HepG2 (cell line): ENCODE data around the gene ZNF860. TPM values are rescaled to one million over a fixed set of nuclear protein-coding genes. Genes with fewer than 3 reads are reported as not detected.

Experiments used
- EEA1 ChIP-seq: sonication (generic); formaldehyde crosslinking; IDR thresholded peaks from 2 replicates; pipeline ENCODE4 v1.5.1; 2020; ENCODE audit warnings: mild to moderate bottlenecking, missing genetic modification reagents, borderline replicate concordance
- JUNB ChIP-seq: sonication (generic); formaldehyde crosslinking; IDR thresholded peaks from 2 replicates; pipeline ENCODE4 v1.8.0; 2022; ENCODE audit warnings: missing genetic modification reagents, mild to moderate bottlenecking, borderline replicate concordance
- PHB2 ChIP-seq: fragments of 450-650 bp; IDR thresholded peaks from 2 replicates; pipeline ENCODE4 v1.6.1; 2018; ENCODE audit not compliant: partially characterized antibody
- SNRNP70 ChIP-seq: fragments of 200-400 bp; formaldehyde crosslinking; IDR thresholded peaks from 2 replicates; pipeline ENCODE4 v1.6.1; 2017; ENCODE audit warnings: mild to moderate bottlenecking, low read depth, low read length, moderate library complexity
- TCF7 ChIP-seq: sonication (generic); IDR thresholded peaks from 2 replicates; pipeline ENCODE4 v1.6.1; 2016; ENCODE audit warnings: antibody characterized with exemption, low read depth
- TOE1 ChIP-seq: sonication (generic); formaldehyde crosslinking; IDR thresholded peaks from 2 replicates; pipeline ENCODE4 v1.4.0; 2020; ENCODE audit warnings: mild to moderate bottlenecking, missing genetic modification reagents
- ZNF18 ChIP-seq: sonication (generic); formaldehyde crosslinking; IDR thresholded peaks from 2 replicates; pipeline ENCODE4 v1.8.0; 2022; ENCODE audit warnings: mild to moderate bottlenecking, missing genetic modification reagents; ENCODE audit not compliant: insufficient replicate concordance
- ZNF576 ChIP-seq: sonication (generic); formaldehyde crosslinking; IDR thresholded peaks from 2 replicates; pipeline ENCODE4 v1.4.0; 2020; ENCODE audit warnings: mild to moderate bottlenecking, missing genetic modification reagents
- ZNF609 ChIP-seq: sonication (generic); formaldehyde crosslinking; IDR thresholded peaks from 2 replicates; pipeline ENCODE4 v1.4.0; 2020; ENCODE audit warnings: mild to moderate bottlenecking, missing genetic modification reagents, borderline replicate concordance
- ZNF704 ChIP-seq: sonication (generic); formaldehyde crosslinking; IDR thresholded peaks from 2 replicates; pipeline ENCODE4 v1.8.1; 2023; ENCODE audit warnings: mild to moderate bottlenecking, inconsistent platforms, moderate library complexity, missing genetic modification reagents, borderline replicate concordance
- ZNF709 ChIP-seq: sonication (generic); formaldehyde crosslinking; IDR thresholded peaks from 2 replicates; pipeline ENCODE4 v1.5.0; 2020; ENCODE audit warnings: mild to moderate bottlenecking, missing genetic modification reagents
- ZNF720 ChIP-seq: sonication (generic); formaldehyde crosslinking; IDR thresholded peaks from 2 replicates; pipeline ENCODE4 v1.4.0; 2020; ENCODE audit warnings: missing genetic modification reagents
- ZNF749 ChIP-seq: sonication (generic); formaldehyde crosslinking; IDR thresholded peaks from 2 replicates; pipeline ENCODE4 v1.8.0; 2022; ENCODE audit warnings: mild to moderate bottlenecking, missing genetic modification reagents, moderate library complexity, borderline replicate concordance
- ZNF784 ChIP-seq: sonication (generic); formaldehyde crosslinking; IDR thresholded peaks from 2 replicates; pipeline ENCODE4 v1.5.1; 2020; ENCODE audit warnings: missing genetic modification reagents, mild to moderate bottlenecking, borderline replicate concordance
- ZNF792 ChIP-seq: IDR thresholded peaks from 2 replicates; pipeline ENCODE4 v1.6.1; 2016
- ZNF879 ChIP-seq: sonication (generic); formaldehyde crosslinking; IDR thresholded peaks from 2 replicates; pipeline ENCODE4 v1.8.1; 2023; ENCODE audit warnings: missing genetic modification reagents
- ZUFSP ChIP-seq: sonication (generic); formaldehyde crosslinking; IDR thresholded peaks from 2 replicates; pipeline ENCODE4 v1.9.0; 2021; ENCODE audit warnings: missing genetic modification reagents, mild to moderate bottlenecking, borderline replicate concordance
- polyA plus RNA-seq, 8 experiments: library from polyadenylated mRNA; depleted of rRNA in 3 of 8; stranded (reverse) in 7 of 8; unstranded in 1 of 8; fragments of >200 nt; fragmentation: Illumina TruSeq in 4 of 8; extraction: Trizol in 4 of 8; gene quantifications; 2 replicates each; pipeline versions ENCODE4 v1.2.1 to v1.2.3, GENCODE V29; 2011 to 2016; ENCODE audit warnings: low read depth in 4 of 8, missing spikeins in 1 of 8, mixed read lengths in 1 of 8; ENCODE audit not compliant: insufficient read depth in 1 of 8
- total RNA-seq, 5 experiments: library from RNA; depleted of rRNA; stranded (reverse); fragments of >200 nt; fragmentation: Illumina TruSeq; extraction: Trizol; gene quantifications; 2 replicates each; pipeline ENCODE4 v1.2.3, GENCODE V29; 2016; ENCODE audit warnings: low read depth in 1 of 5

ZNF860 gene
- total and polyA plus RNA-seq, 2 of the 13 experiments (the other 11 are each of a cell fraction or from before 2014, with no cell fraction given) = 0.55 to 0.73 TPM

- TF ChIP-seq TOE1 (no peak), TCF7 (no peak), ZNF709 (CRISPR knock-in tag) (peak; percentile 49; the same call in 1 of the 2 replicates), ZUFSP (CRISPR knock-in tag) (no peak), ZNF576 (CRISPR knock-in tag) (no peak), JUNB (CRISPR knock-in tag) (no peak), ZNF792 (CRISPR knock-in tag) (no peak), SNRNP70 (no peak), ZNF879 (CRISPR knock-in tag) (no peak), ZNF784 (CRISPR knock-in tag) (no peak; the same call in 1 of the 2 replicates), ZNF720 (CRISPR knock-in tag) (no peak), PHB2 (no peak), ZNF609 (no peak), EEA1 (CRISPR knock-in tag) (no peak), ZNF704 (CRISPR knock-in tag) (no peak), ZNF18 (no peak), ZNF749 (CRISPR knock-in tag) (no peak)
Observed at GRCh38 chr3:31981206-31982181, at the start of gene ZNF860, which contains the start of gene OSBPL10 (continued).
